Thoracic aorta (tissue), 2 donors: ENCODE results near the gene MRPS15. TPM values are rescaled to one million over a fixed set of nuclear protein-coding genes. Genes with fewer than 3 reads are reported as not detected.
"Not testable (repeated sequence)": the region's sequence is repeated elsewhere in the genome, so short reads cannot be mapped to it uniquely, and the experiment has no call there.

Experiments used
- ATAC-seq: fragments of 150-250 bp; one replicate; pipeline ENCODE4 v1.8.0; 2017; ENCODE audit warnings: low read depth; ENCODE audit not compliant: insufficient number of reproducible peaks, low FRiP score
- DNase-seq: peaks from one replicate; pipeline ENCODE4 v3.0.0-alpha.2; 2020; ENCODE audit warnings: low spot score
- H3K27ac ChIP-seq, 2 donors: fragments of 200-600 bp; sonication (generic); 1 replicate in 1 of 2; 2 replicates in 1 of 2; pipeline ENCODE4 v1.5.1; 2016; ENCODE audit warnings: mild to moderate bottlenecking in 2 of 2, moderate library complexity in 2 of 2
- H3K27me3 ChIP-seq: fragments of 200-600 bp; sonication (generic); replicated peaks from 2 replicates; pipeline ENCODE4 v1.6.0; 2016; ENCODE audit warnings: mild to moderate bottlenecking; ENCODE audit not compliant: insufficient read depth
- H3K36me3 ChIP-seq: fragments of 200-600 bp; sonication (generic); one replicate; pipeline ENCODE4 v1.5.1; 2016
- H3K4me1 ChIP-seq, 2 donors: fragments of 200-600 bp; sonication (generic); 1 replicate in 1 of 2; 2 replicates in 1 of 2; pipeline versions ENCODE4 v1.5.1 to v1.6.0; 2016; ENCODE audit warnings: low read depth in 2 of 2, mild to moderate bottlenecking in 1 of 2; ENCODE audit not compliant: control insufficient read depth in 1 of 2
- H3K4me3 ChIP-seq: fragments of 200-600 bp; sonication (generic); 2 replicates; pipeline ENCODE4 v1.5.1; 2016; ENCODE audit warnings: mild to moderate bottlenecking
- H3K9me3 ChIP-seq: fragments of 200-600 bp; sonication (generic); 2 replicates; pipeline ENCODE4 v1.5.1; 2016
- CTCF ChIP-seq: fragments of 200-600 bp; sonication (generic); IDR thresholded peaks from one replicate; pipeline ENCODE4 v1.5.1; 2019; ENCODE audit warnings: antibody characterized with exemption
- total RNA-seq, 2 donors: library from RNA; depleted of rRNA; stranded (reverse); fragments of >200 nt; gene quantifications; one replicate each; pipeline versions ENCODE4 v1.1.0 to v1.2.3, GENCODE V29; 2016

The MRPS15 gene
- total RNA-seq, 2 donors from 2014 or later, result 27.4 to 42.9 TPM

GRCh38 chr1:36508257-36508656 lies 44.1 kb upstream of the MRPS15 start:
- no peak for TF ChIP-seq CTCF
- ATAC-seq, result no peak

GRCh38 chr1:36506276-36506920 lies 42.2 kb upstream of the MRPS15 start:
- H3K27me3 ChIP-seq, result no peaks in the 10 kb centered on the region
- H3K4me3 ChIP-seq, result no peak overlapping the region
- ATAC-seq, result no peak
- no peaks in the 10 kb centered on the region for H3K9me3 ChIP-seq
- no peak for DNase-seq
- no peak for TF ChIP-seq CTCF
- H3K4me1 ChIP-seq, result no peaks in the 10 kb centered on the region
- no peaks in the 10 kb centered on the region for H3K36me3 ChIP-seq
- H3K27ac ChIP-seq, result no peak overlapping the region

More at GRCh38 chr1:36508257-36508656, 44.1 kb upstream of the MRPS15 start:
- DNase-seq, result no peak
- Histone ChIP-seq H3K9me3 (no peaks in the 10 kb centered on the region), H3K27me3 (no peaks in the 10 kb centered on the region), H3K36me3 (no peaks in the 10 kb centered on the region), H3K27ac (no peak overlapping the region), H3K4me3 (no peak overlapping the region), H3K4me1 (no peaks in the 10 kb centered on the region)

DNA sequence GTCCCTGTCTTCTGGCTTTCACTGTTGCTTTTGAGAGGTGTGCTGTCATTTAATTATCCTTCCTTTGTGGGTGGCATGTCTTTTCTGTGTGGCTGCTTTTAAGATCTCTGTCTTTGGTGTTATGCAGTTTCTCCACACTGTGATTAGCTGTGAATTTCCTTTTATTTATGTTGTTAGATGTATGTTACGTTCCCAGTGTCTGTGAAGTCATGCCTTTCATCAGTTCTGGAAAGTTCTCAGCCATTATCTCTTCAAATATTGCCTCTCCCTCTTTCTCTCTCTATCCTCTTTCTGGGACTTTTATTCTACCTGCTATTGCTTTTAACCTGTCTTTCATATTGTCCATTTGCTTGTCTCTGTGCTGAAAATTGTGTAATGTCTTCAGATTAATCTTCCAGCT lies 39.5 kb upstream of the MRPS15 start:
- ATAC-seq (no peak), DNase-seq (no peak)
- Histone ChIP-seq H3K9me3 (no peaks in the 10 kb centered on the region), H3K4me3 (no peak overlapping the region), H3K4me1 (no peaks in the 10 kb centered on the region), H3K27ac (no peak overlapping the region), H3K36me3 (no peaks in the 10 kb centered on the region), H3K27me3 (no peaks in the 10 kb centered on the region)
- TF ChIP-seq CTCF, result no peak

- no peak overlapping the region for H3K27ac ChIP-seq
- no peaks in the 10 kb centered on the region for H3K4me1 ChIP-seq
- ATAC-seq (no peak), DNase-seq (no peak)
- no peaks in the 10 kb centered on the region for H3K27me3 ChIP-seq
- H3K36me3 ChIP-seq, result no peaks in the 10 kb centered on the region
- H3K4me3 ChIP-seq, result no peak overlapping the region
- no peak for TF ChIP-seq CTCF
- H3K9me3 ChIP-seq, result no peaks in the 10 kb centered on the region
Observed at GRCh38 chr1:36503159-36503558, 39.0 kb upstream of the MRPS15 start.

DNA sequence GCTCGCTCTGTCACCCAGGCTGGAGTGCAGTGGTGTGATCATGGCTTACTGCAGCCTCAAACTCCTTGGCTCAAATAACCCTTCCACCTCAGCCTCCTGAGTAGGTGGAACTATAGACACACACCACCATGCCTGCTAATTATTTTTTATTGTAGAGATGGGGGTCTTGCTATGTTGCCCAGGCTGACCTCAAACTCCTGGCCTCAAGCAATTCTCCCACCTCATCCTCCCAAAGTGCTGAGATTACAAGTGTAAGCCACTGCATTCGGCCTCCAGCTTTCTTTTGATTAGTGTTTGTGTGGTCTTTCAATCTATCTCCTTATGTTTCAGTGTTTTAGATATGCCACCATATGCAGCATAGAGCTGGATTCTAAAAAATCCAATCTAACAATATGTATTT lies 38.4 kb upstream of the MRPS15 start:
- Histone ChIP-seq H3K4me3 (no peak overlapping the region), H3K4me1 (no peaks in the 10 kb centered on the region), H3K27me3 (no peaks in the 10 kb centered on the region), H3K9me3 (no peaks in the 10 kb centered on the region), H3K27ac (no peak overlapping the region), H3K36me3 (no peaks in the 10 kb centered on the region)
- no peak for TF ChIP-seq CTCF
- no peak for ATAC-seq
- no peak for DNase-seq

- H3K4me3 ChIP-seq, H3K27me3 ChIP-seq, H3K9me3 ChIP-seq, H3K4me1 ChIP-seq, H3K27ac ChIP-seq, ATAC-seq, H3K36me3 ChIP-seq, DNase-seq: not testable (repeated sequence)
Observed at GRCh38 chr1:36501911-36502310, 37.7 kb upstream of the MRPS15 start.
